ENCODE data around the gene TBCEL.

GRCh38 chr11:121024989-121025388 is 1.1 kb downstream of the TBCEL start:
- no peak for TF ChIP-seq CTCF (IDR thresholded peaks at IDR 0.05)
- no peak for TF ChIP-seq POLR2A (IDR thresholded peaks at IDR 0.05)

All from Peyer's patch (tissue), 4 donors.